Measurements from ENCODE around the gene STAT2. TPM values are rescaled to one million over a fixed set of nuclear protein-coding genes. Genes with fewer than 3 reads are reported as not detected.

STAT2 gene
- total RNA-seq, 1 donor, result 280 TPM

GRCh38 chr12:56299308-56299852, 60.5 kb downstream of the STAT2 start:
- no peak for TF ChIP-seq CTCF (IDR thresholded peaks at IDR 0.05; ENCODE audit: insufficient read depth, low read length)
- no peak for DNase-seq (ENCODE audit: low read depth)
- H3K4me3 ChIP-seq (ENCODE audit: low read depth, low read length), result peak overlapping the region; percentile 91

- no peak for DNase-seq (ENCODE audit: low read depth)
- no peak for TF ChIP-seq CTCF (IDR thresholded peaks at IDR 0.05; ENCODE audit: insufficient read depth, low read length)
- peak overlapping the region; percentile 91 for H3K4me3 ChIP-seq (ENCODE audit: low read depth, low read length)
These were observed 61.1 kb downstream of the STAT2 start for GRCh38 chr12:56298828-56299227.

GRCh38 chr12:56297400-56297799, 62.5 kb downstream of the STAT2 start:
- DNase-seq (ENCODE audit: low read depth), result no peak
- no peak overlapping the region for H3K4me3 ChIP-seq (ENCODE audit: low read depth, low read length)
- no peak for TF ChIP-seq CTCF (IDR thresholded peaks at IDR 0.05; ENCODE audit: insufficient read depth, low read length)

DNA sequence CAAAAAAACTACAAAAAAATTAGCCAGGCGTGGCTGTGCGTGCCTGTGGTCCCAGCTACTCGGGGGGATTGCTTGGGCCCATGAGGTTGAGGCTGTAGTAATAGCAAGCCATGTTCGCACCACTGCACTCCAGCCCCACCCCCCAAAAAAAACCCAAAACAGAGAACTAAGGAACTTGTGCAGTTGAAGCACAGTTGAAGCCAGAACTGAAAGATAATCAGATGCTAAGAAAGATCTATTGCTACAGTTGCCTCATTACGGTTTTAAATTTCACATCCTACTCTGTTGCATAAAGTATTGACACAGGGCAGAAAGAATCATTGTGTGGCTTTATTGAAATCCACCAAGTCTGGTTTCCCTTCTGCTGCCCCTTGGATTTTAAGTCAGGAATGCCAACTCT, 63.6 kb downstream of the STAT2 start:
- no peak for DNase-seq (ENCODE audit: low read depth)
- no peak overlapping the region for H3K4me3 ChIP-seq (ENCODE audit: low read depth, low read length)
- no peak for TF ChIP-seq CTCF (IDR thresholded peaks at IDR 0.05; ENCODE audit: insufficient read depth, low read length)

DNA sequence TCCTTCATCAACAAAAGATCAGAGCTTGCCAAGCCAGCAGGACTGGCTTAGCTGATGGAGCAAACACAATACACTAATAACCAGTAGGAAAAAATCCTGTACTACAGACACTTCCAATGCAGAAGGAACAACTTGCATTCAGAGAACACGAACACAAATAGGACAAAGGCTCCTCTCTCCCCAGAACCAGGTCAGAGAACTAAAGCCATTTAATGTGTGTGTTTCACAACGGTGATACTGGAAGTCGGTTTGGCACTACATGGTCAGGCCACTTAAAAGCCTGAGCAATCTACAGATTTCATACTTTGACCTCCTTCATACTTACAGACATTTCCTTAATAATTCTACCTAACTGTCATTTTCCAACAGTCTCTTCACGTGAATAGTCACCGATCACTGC, 66.1 kb downstream of the STAT2 start:
- no peak overlapping the region for H3K4me3 ChIP-seq (ENCODE audit: low read depth, low read length)
- no peak for TF ChIP-seq CTCF (IDR thresholded peaks at IDR 0.05; ENCODE audit: insufficient read depth, low read length)
- no peak for DNase-seq (ENCODE audit: low read depth)

Small RNA genes lying within 50 kb of the gene (small RNA-seq; reads per million reads assigned to genes)
- gene RNU7-40P, result not detected

Other genes with a start within 250 kb of the STAT2 start
- 2,772 and 12,570 TPM in 2 replicates for gene RPL41, start 243.5 kb downstream of the STAT2 start, total RNA-seq (ENCODE audit: low replicate concordance)
- gene ZC3H10, start 241.8 kb downstream of the STAT2 start, total RNA-seq (ENCODE audit: low replicate concordance), result 5.9 and 7.3 TPM in 2 replicates
- gene ESYT1, start 231.8 kb downstream of the STAT2 start, total RNA-seq (ENCODE audit: low replicate concordance), result 207 and 267 TPM in 2 replicates
- gene MYL6B, start 207.5 kb downstream of the STAT2 start, total RNA-seq (ENCODE audit: low replicate concordance), result 74.2 and 125 TPM in 2 replicates
- gene MYL6, start 201.7 kb downstream of the STAT2 start, total RNA-seq (ENCODE audit: low replicate concordance), result 1,047 and 1,209 TPM in 2 replicates
- gene SMARCC2, start 170.6 kb downstream of the STAT2 start, total RNA-seq (ENCODE audit: low replicate concordance), result 69.4 and 222 TPM in 2 replicates
- gene RNF41, start 138.2 kb downstream of the STAT2 start, total RNA-seq (ENCODE audit: low replicate concordance), result 75.0 and 86.0 TPM in 2 replicates
- 13.9 and 31.5 TPM in 2 replicates for gene NABP2, start 135.8 kb downstream of the STAT2 start, total RNA-seq (ENCODE audit: low replicate concordance)
- gene SLC39A5, start 130.1 kb downstream of the STAT2 start, total RNA-seq (ENCODE audit: low replicate concordance), result 0.18 TPM in 1 of 2 replicates, not detected in the other
- gene ANKRD52, start 101.7 kb downstream of the STAT2 start, total RNA-seq (ENCODE audit: low replicate concordance), result 8.7 and 20.0 TPM in 2 replicates
- 5.1 and 8.0 TPM in 2 replicates for gene COQ10A, start 93.2 kb downstream of the STAT2 start, total RNA-seq (ENCODE audit: low replicate concordance)
- 40.9 and 117 TPM in 2 replicates for gene CS, start 59.8 kb downstream of the STAT2 start, total RNA-seq (ENCODE audit: low replicate concordance)
- 76.1 and 120 TPM in 2 replicates for gene CNPY2, start 44.1 kb downstream of the STAT2 start, total RNA-seq (ENCODE audit: low replicate concordance)
- 23.0 and 37.7 TPM in 2 replicates for gene PAN2, start 26.1 kb downstream of the STAT2 start, total RNA-seq (ENCODE audit: low replicate concordance)
- gene IL23A, start 21.2 kb downstream of the STAT2 start, total RNA-seq (ENCODE audit: low replicate concordance), result not detected in 2 replicates
- not detected in 2 replicates for gene APOF, start 2.8 kb upstream of the STAT2 start, total RNA-seq (ENCODE audit: low replicate concordance)
- gene TIMELESS, start 89.3 kb upstream of the STAT2 start, total RNA-seq (ENCODE audit: low replicate concordance), result 1.6 and 15.9 TPM in 2 replicates
- not detected in 2 replicates for gene MIP, start 94.5 kb upstream of the STAT2 start, total RNA-seq (ENCODE audit: low replicate concordance)
- gene SPRYD4, start 108.5 kb upstream of the STAT2 start, total RNA-seq (ENCODE audit: low replicate concordance), result 2.3 and 3.0 TPM in 2 replicates
- gene GLS2, start 128.1 kb upstream of the STAT2 start, total RNA-seq (ENCODE audit: low replicate concordance), result 0.36 TPM in 1 of 2 replicates, not detected in the other
- gene RBMS2, start 161.7 kb upstream of the STAT2 start, total RNA-seq (ENCODE audit: low replicate concordance), result 7.1 and 19.2 TPM in 2 replicates